ENCODE data around the gene ERLEC1. TPM values are rescaled to one million over a fixed set of nuclear protein-coding genes. Genes with fewer than 3 reads are reported as not detected.

ERLEC1 gene
- total RNA-seq (2012; rRNA removed) (40.3 and 63.6 TPM in 2 replicates), polyA plus RNA-seq (2012; rRNA removed) (41.6 and 53.4 TPM in 2 replicates), Bru-seq, nascent RNA (percentile 86 among the genes with signal in this experiment), BruChase-seq, experiment 1, labeled RNA remaining after a 6-hour chase (percentile 91 among the genes with signal in this experiment), BruChase-seq, experiment 2, labeled RNA remaining after a 2-hour chase (percentile 87 among the genes with signal in this experiment)
- 10.1 and 17.9 TPM in 2 replicates for polyA plus RNA-seq (2012; cell fraction: cytosol; rRNA removed)
- 3.7 and 24.7 TPM in 2 replicates for polyA plus RNA-seq (2012; cell fraction: nucleus; rRNA removed; ENCODE audit: low replicate concordance)
- long read RNA-seq, transcript ERLEC1-202 (13 exons, 2,271 nt) = minor isoform, 32 of 255 reads
- long read RNA-seq, transcript ERLEC1-201 (14 exons, 2,433 nt) = major isoform, 177 of 255 reads
- long read RNA-seq, partial matches to known transcripts = 21 of 255 reads
- long read RNA-seq, other reads (novel, unspliced or antisense) = 25 of 255 reads

- Histone ChIP-seq H2BK20ac (ENCODE audit: low read depth, low read length) (0 out of 2 replicates have a peak within 1 kb of the TSS, but pooled peaks have one; percentile 0), H4K20me1 (ENCODE audit: insufficient read depth, low read length) (peaks cover 19% of the 10 kb centered on the region; the same call in 1 of the 2 replicates), H2BK120ac (ENCODE audit: low read depth, low read length) (peak within 1 kb of the TSS; percentile 62), H4K8ac (ENCODE audit: low read depth in 2 of 2, low read length in 2 of 2) (peak within 1 kb of the TSS; percentile 94 to 95), H4K5ac (ENCODE audit: low read depth, low read length) (peak within 1 kb of the TSS; percentile 61), H3K9me1 (ENCODE audit: insufficient read depth, low read length) (peaks cover 6% of the 10 kb centered on the region), H2AK9ac (replicated peaks; ENCODE audit: low read depth, low read length, poor library complexity) (peak within 1 kb of the TSS; percentile 91), H3K23ac (ENCODE audit: low read depth, low read length) (peak within 1 kb of the TSS; percentile 80), H3K56ac (ENCODE audit: extremely low read depth, insufficient read depth, low read length) (peak within 1 kb of the TSS; percentile 87), H2AFZ (replicated peaks; ENCODE audit: low read length, poor library complexity) (peak within 1 kb of the TSS; percentile 94), H3K27me3 (ENCODE audit: control insufficient read depth, insufficient read depth, low read length) (no peaks in the 10 kb centered on the region), H2BK5ac (ENCODE audit: low read depth, low read length, poor library complexity, severe bottlenecking) (peak within 1 kb of the TSS; percentile 84), H3K9me3 (ENCODE audit: control insufficient read depth, insufficient read depth, low read length) (no peaks in the 10 kb centered on the region), H3K9ac (ENCODE audit: low read depth, low read length) (peak within 1 kb of the TSS; percentile 94), H3K18ac (ENCODE audit: low read depth, low read length) (peak within 1 kb of the TSS; percentile 55), H3K4me1 (ENCODE audit: control insufficient read depth, insufficient read depth, low read length) (peaks cover 8% of the 10 kb centered on the region), H4K91ac (ENCODE audit: insufficient read depth, low read depth, low read length) (peak within 1 kb of the TSS; percentile 71), H2AK5ac (ENCODE audit: low read depth, low read length) (peak within 1 kb of the TSS; percentile 92), H3K4me3 (ENCODE audit: insufficient read depth, low read depth, low read length) (peak within 1 kb of the TSS; percentile 93), H3K79me1 (ENCODE audit: low read depth in 1 of 2, low read length in 2 of 2) (peaks cover 26 to 61% of the 10 kb centered on the region in 2 experiments), H3K4ac (ENCODE audit: low read depth, low read length) (peak within 1 kb of the TSS; percentile 85), H2BK15ac (ENCODE audit: low read depth, low read length) (0 out of 3 replicates have a peak within 1 kb of the TSS, but pooled peaks have one; percentile 2), H3K4me2 (ENCODE audit: low read depth, low read length) (peak within 1 kb of the TSS; percentile 94), H3K36me3 (ENCODE audit: control insufficient read depth, insufficient read depth, low read length) (0 out of 2 replicates have a peak, but pooled peaks cover 1% of the 10 kb centered on the region), H3K27ac (ENCODE audit: insufficient read depth, low read length) (peak within 1 kb of the TSS; percentile 95), H3K14ac (replicated peaks; ENCODE audit: low read depth, low read length) (peak within 1 kb of the TSS; percentile 89)
- TF ChIP-seq NFE2L2 (IDR thresholded peaks at IDR 0.05; ENCODE audit: low read depth, low read length) = no peak
- TF ChIP-seq POLR2A (IDR thresholded peaks at IDR 0.05; ENCODE audit: low read depth, low read length) = peak; percentile 92
- no peak for TF ChIP-seq BHLHE40 (IDR thresholded peaks at IDR 0.05; ENCODE audit: low read depth, low read length)
- TF ChIP-seq SMC3 (IDR thresholded peaks at IDR 0.05; ENCODE audit: low read depth, low read length) = 0 out of 2 replicates have a peak, but pooled peaks have one; percentile 3
- peak; percentile 78; the same call in 1 of the 2 replicates for TF ChIP-seq MXI1 (IDR thresholded peaks at IDR 0.05; ENCODE audit: borderline replicate concordance, low read depth, low read length)
- no peak for TF ChIP-seq MAFK (IDR thresholded peaks at IDR 0.05; ENCODE audit: low read depth, low read length)
- TF ChIP-seq CHD1 (IDR thresholded peaks at IDR 0.05; ENCODE audit: low read depth, low read length) = 0 out of 2 replicates have a peak, but pooled peaks have one; percentile 51
- TF ChIP-seq RFX5 (IDR thresholded peaks at IDR 0.05; ENCODE audit: low read depth, low read length) = no peak
- peak; percentile 87; the same call in 1 of the 2 replicates for TF ChIP-seq MAZ (IDR thresholded peaks at IDR 0.05; ENCODE audit: borderline replicate concordance, low read depth, low read length)
- peak; percentile 84 for ATAC-seq (ENCODE audit: low read depth)
- POLR2A ChIA-PET (ENCODE audit: unreplicated experiment) = no interaction called here
- CTCF ChIA-PET = no interaction called here
- in situ Hi-C loops (cut with MboI; ENCODE audit: low sequenced_read_pairs) (no loop called here), dilution Hi-C loops (cut with HindIII; ENCODE audit: low sequenced_read_pairs, unreplicated experiment) (no loop called here), intact Hi-C loops (cut with micrococcal nuclease) (no loop called here)
- no TSS peak for BruUV-seq (replicated peaks)
- 0% methylated on average over 29 of the region's 77 CpGs; no CpG with 5 or more reads in 1 of the 2 experiments for WGBS, 2 experiments (ENCODE audit: extremely low coverage in 2 of 2, insufficient read length in 1 of 2)
- peak; percentile 85 for DNase-seq
Observed at GRCh38 chr2:53786705-53787613, at the start of gene ERLEC1, which contains the start of gene ASB3. Gene ERLEC1, plus strand, starts transcription at chr2:53787044. Its CDS starts 167 bp downstream, at chr2:53787211. Gene ASB3, minus strand, starts transcription at chr2:53786953. Its CDS starts 21,381 bp downstream, at chr2:53765572.
